Ishikawa (cell line): ENCODE results near the gene SSUH2.

Source experiments
- CEBPB ChIP-seq: IDR thresholded peaks from 2 replicates; pipeline ENCODE4 v1.6.1; 2012
- EP300 ChIP-seq: IDR thresholded peaks from 2 replicates; pipeline ENCODE4 v1.6.1; 2012; ENCODE audit warnings: borderline replicate concordance
- FOXM1 ChIP-seq: IDR thresholded peaks from 2 replicates; pipeline ENCODE4 v1.6.1; 2012; ENCODE audit warnings: low read depth, borderline replicate concordance
- NFIC ChIP-seq: IDR thresholded peaks from 2 replicates; pipeline ENCODE4 v1.6.1; 2012
- RAD21 ChIP-seq: IDR thresholded peaks from 2 replicates; pipeline ENCODE4 v1.6.1; 2012; ENCODE audit warnings: low read depth
- REST ChIP-seq: IDR thresholded peaks from 2 replicates; pipeline ENCODE4 v1.6.1; 2012; ENCODE audit warnings: low read depth, mild to moderate bottlenecking
- TEAD4 ChIP-seq: IDR thresholded peaks from 2 replicates; pipeline ENCODE4 v1.6.1; 2012
- YY1 ChIP-seq: IDR thresholded peaks from 2 replicates; pipeline ENCODE4 v1.6.1; 2012; ENCODE audit warnings: low read depth

GRCh38 chr3:8652324-8652987, 7.9 kb upstream of the SSUH2 start:
- TF ChIP-seq YY1, result no peak
- TF ChIP-seq EP300, result no peak
- no peak for TF ChIP-seq TEAD4
- TF ChIP-seq REST, result no peak
- no peak for TF ChIP-seq CEBPB
- TF ChIP-seq FOXM1, result no peak
- no peak for TF ChIP-seq RAD21
- no peak for TF ChIP-seq NFIC
